ENCODE measurements around the gene IFT74.

The IFT74 gene

GRCh38 chr9:27110181-27110580 is 154.0 kb downstream of the IFT74 start:
- Histone ChIP-seq H3K27ac (ENCODE audit: low read length) (no peak overlapping the region), H2AFZ (ENCODE audit: low read depth, low read length) (no peak overlapping the region), H3K4me1 (ENCODE audit: low read length) (no peaks in the 10 kb centered on the region), H4K20me1 (ENCODE audit: insufficient read depth, low read length) (no peaks in the 10 kb centered on the region), H3K4me2 (ENCODE audit: low read length) (no peak overlapping the region), H3K4me3 (ENCODE audit: low read length) (no peak overlapping the region), H3K27me3 (ENCODE audit: low read depth, low read length) (peaks cover 7% of the 10 kb centered on the region; the same call in 1 of the 2 replicates), H3K36me3 (replicated peaks; ENCODE audit: low read depth, low read length) (no peaks in the 10 kb centered on the region), H3K79me2 (ENCODE audit: low read length) (no peaks in the 10 kb centered on the region), H3K9me3 (ENCODE audit: insufficient read depth, low read length) (no peaks in the 10 kb centered on the region), H3K9ac (ENCODE audit: low read length) (no peak overlapping the region)
- no peak for TF ChIP-seq CTCF (IDR thresholded peaks at IDR 0.05; ENCODE audit: low read depth, low read length)
- no peak for TF ChIP-seq EZH2phosphoT487 (IDR thresholded peaks at IDR 0.05; ENCODE audit: low read depth)

GRCh38 chr9:27112235-27112634 is 156.0 kb downstream of the IFT74 start:
- Histone ChIP-seq H3K4me3 (ENCODE audit: low read length) (no peak overlapping the region), H3K4me1 (ENCODE audit: low read length) (no peaks in the 10 kb centered on the region), H3K36me3 (replicated peaks; ENCODE audit: low read depth, low read length) (no peaks in the 10 kb centered on the region), H3K9me3 (ENCODE audit: insufficient read depth, low read length) (no peaks in the 10 kb centered on the region), H2AFZ (ENCODE audit: low read depth, low read length) (no peak overlapping the region), H3K27ac (ENCODE audit: low read length) (no peak overlapping the region), H3K9ac (ENCODE audit: low read length) (no peak overlapping the region), H3K27me3 (ENCODE audit: low read depth, low read length) (peaks cover 7% of the 10 kb centered on the region; the same call in 1 of the 2 replicates), H3K79me2 (ENCODE audit: low read length) (no peaks in the 10 kb centered on the region), H3K4me2 (ENCODE audit: low read length) (no peak overlapping the region), H4K20me1 (ENCODE audit: insufficient read depth, low read length) (no peaks in the 10 kb centered on the region)
- TF ChIP-seq CTCF (IDR thresholded peaks at IDR 0.05; ENCODE audit: low read depth, low read length) (no peak), EZH2phosphoT487 (IDR thresholded peaks at IDR 0.05; ENCODE audit: low read depth) (no peak)

All from OCI-LY3 (cell line).